K562 (cell line): Measurements from ENCODE around the gene CUX1. TPM values are rescaled to one million over a fixed set of nuclear protein-coding genes. Genes with fewer than 3 reads are reported as not detected.

Experiments used
- AFF1 ChIP-seq, 2 experiments: fragments of 450-650 bp; IDR thresholded peaks; 2 replicates each; pipeline ENCODE4 v1.6.1; 2018; ENCODE audit warnings: mild to moderate bottlenecking in 2 of 2, low read depth in 1 of 2; ENCODE audit not compliant: partially characterized antibody in 2 of 2
- ATF6 ChIP-seq: sonication (generic); formaldehyde crosslinking; IDR thresholded peaks from 2 replicates; pipeline ENCODE4 v1.4.0; 2020; ENCODE audit warnings: mild to moderate bottlenecking, missing genetic modification reagents
- E2F4 ChIP-seq: sonication (generic); formaldehyde crosslinking; IDR thresholded peaks from 2 replicates; pipeline ENCODE4 v1.8.0; 2022; ENCODE audit warnings: mild to moderate bottlenecking, low read depth, missing genetic modification reagents
- EHMT2 ChIP-seq: fragments of 450-650 bp; IDR thresholded peaks from 2 replicates; pipeline ENCODE4 v1.6.1; 2018; ENCODE audit warnings: antibody characterized with exemption
- GTF2F1 ChIP-seq: IDR thresholded peaks from 2 replicates; pipeline ENCODE4 v1.6.1; 2011; ENCODE audit warnings: low read depth, low read length, improper control_type of control experiment
- KLF6 ChIP-seq: fragments of 250-450 bp; sonication (Bioruptor Pico); IDR thresholded peaks from 2 replicates; pipeline ENCODE4 v1.4.0; 2020; ENCODE audit warnings: mild to moderate bottlenecking, moderate library complexity, borderline replicate concordance
- MYC ChIP-seq, 2 experiments: fragments of 250-450 bp in 1 of 2; sonication (Bioruptor Pico) in 1 of 2; IDR thresholded peaks; 2 replicates each; pipeline versions ENCODE4 v1.5.1 to v1.6.1; 2012 to 2021; ENCODE audit warnings: low read depth in 2 of 2, borderline replicate concordance in 1 of 2, improper control_type of control experiment in 1 of 2, low read length in 1 of 2, mild to moderate bottlenecking in 1 of 2, moderate library complexity in 1 of 2
- PRDM10 ChIP-seq: fragments of 450-650 bp; IDR thresholded peaks from 2 replicates; pipeline ENCODE4 v1.6.1; 2018; ENCODE audit not compliant: partially characterized antibody
- RBM14 ChIP-seq: fragments of 200-400 bp; formaldehyde crosslinking; IDR thresholded peaks from 2 replicates; pipeline ENCODE4 v1.6.1; 2018; ENCODE audit warnings: low read depth, mild to moderate bottlenecking, low read length, moderate library complexity, borderline replicate concordance; ENCODE audit not compliant: insufficient read depth
- TCF3 ChIP-seq: sonication (generic); formaldehyde crosslinking; IDR thresholded peaks from 2 replicates; pipeline ENCODE4 v1.4.0; 2020; ENCODE audit warnings: mild to moderate bottlenecking, missing genetic modification reagents
- U2AF1 ChIP-seq: fragments of 200-400 bp; formaldehyde crosslinking; optimal IDR thresholded peaks from 2 replicates; pipeline ENCODE3; 2017; ENCODE audit warnings: mild to moderate bottlenecking, low read depth, low read length, moderate library complexity
- ZBTB9 ChIP-seq: fragments of 450-650 bp; formaldehyde crosslinking; IDR thresholded peaks from 2 replicates; pipeline ENCODE4 v1.4.0; 2020; ENCODE audit warnings: mild to moderate bottlenecking, moderate library complexity
- polyA plus RNA-seq, 8 experiments: library from polyadenylated mRNA; depleted of rRNA in 4 of 8; stranded (reverse) in 5 of 8; unstranded in 3 of 8; fragments of >200 nt; fragmentation: Nextera tagmentation in 2 of 8; fragmentation: Illumina TruSeq in 1 of 8; extraction: Ambion mirVana in 2 of 8; extraction: Trizol in 1 of 8; gene quantifications; 2 replicates each; pipeline versions ENCODE4 v1.2.1 to v1.2.3, GENCODE V29; 2011 to 2014; ENCODE audit warnings: inconsistent platforms in 1 of 8, missing spikeins in 1 of 8
- total RNA-seq, 7 experiments: library from RNA; depleted of rRNA in 6 of 7; stranded (reverse); fragments of >200 nt in 6 of 7; fragmentation: Illumina TruSeq in 2 of 7; extraction: Trizol in 2 of 7; gene quantifications; 2 replicates each; pipeline versions ENCODE4 v1.2.1 to v1.2.3, GENCODE V29; 2011 to 2021; ENCODE audit warnings: low replicate concordance in 1 of 7

The CUX1 gene
- total and polyA plus RNA-seq, 9 of the 15 experiments (the other 6 are each of a cell fraction or from before 2014, with no cell fraction given): 3.6 to 55.3 (median 25.2) TPM

GRCh38 chr7:102080434-102081243 lies 263.2 kb downstream of the CUX1 start (continued):
- TF ChIP-seq AFF1 (IDR thresholded peaks at IDR 0.05; ENCODE audit: low read depth in 1 of 2, partially characterized antibody in 2 of 2): peak in 1 of 2 experiments; percentile 75
- peak; percentile 40 for TF ChIP-seq PRDM10
- no peak for TF ChIP-seq KLF6
- no peak for TF ChIP-seq GTF2F1
- TF ChIP-seq ZBTB9 (CRISPR knock-in tag): no peak
- TF ChIP-seq MYC (IDR thresholded peaks at IDR 0.05; ENCODE audit: low read depth, low read length): peak; percentile 91
- no peak for TF ChIP-seq MYC (CRISPR knock-in tag; IDR thresholded peaks at IDR 0.05; ENCODE audit: borderline replicate concordance, low read depth)
- no peak for TF ChIP-seq U2AF1
- TF ChIP-seq TCF3 (CRISPR knock-in tag): peak; percentile 96
- no peak; the same call in 1 of the 2 replicates for TF ChIP-seq ATF6 (CRISPR knock-in tag)
- no peak for TF ChIP-seq RBM14
- TF ChIP-seq EHMT2: peak; percentile 46; the same call in 1 of the 2 replicates
- no peak for TF ChIP-seq E2F4 (CRISPR knock-in tag)
